Fibroblast of lung (primary cell): Measurements from ENCODE around the gene MIGA2.

Experiments
- CTCF ChIP-seq, 2 donors: IDR thresholded peaks in 1 of 2; conservative IDR thresholded peaks in 1 of 2; 1 replicate in 1 of 2; 2 replicates in 1 of 2; pipeline ENCODE4 v1.5.1; 2011 to 2012; ENCODE audit warnings: low read length in 2 of 2, control low read depth in 1 of 2, inconsistent platforms in 1 of 2, low read depth in 1 of 2, mild to moderate bottlenecking in 1 of 2
- EZH2 ChIP-seq: IDR thresholded peaks from 2 replicates; pipeline ENCODE4 v1.5.1; 2012; ENCODE audit warnings: low read length, control low read depth, mild to moderate bottlenecking; ENCODE audit errors: missing control alignments

GRCh38 chr9:129098328-129098727, 61.9 kb downstream of the MIGA2 start:
- TF ChIP-seq CTCF (conservative IDR thresholded peaks at IDR 0.05 in 1 of 2, IDR thresholded peaks at IDR 0.05 in 1 of 2; ENCODE audit: low read depth in 1 of 2, low read length in 2 of 2) (no peak), EZH2 (no peak)
